TTC549 (cell line): ENCODE data around the gene PKM.
"Not testable (repeated sequence)": the region's sequence is repeated elsewhere in the genome, so short reads cannot be mapped to it uniquely, and the experiment has no call there.

Experiments
- FAIRE-seq: peaks from 2 replicates; lab custom pipeline; 2012; peaks lifted over from hg19 to GRCh38; lab: Jason Lieb, UNC

The PKM gene

DNA sequence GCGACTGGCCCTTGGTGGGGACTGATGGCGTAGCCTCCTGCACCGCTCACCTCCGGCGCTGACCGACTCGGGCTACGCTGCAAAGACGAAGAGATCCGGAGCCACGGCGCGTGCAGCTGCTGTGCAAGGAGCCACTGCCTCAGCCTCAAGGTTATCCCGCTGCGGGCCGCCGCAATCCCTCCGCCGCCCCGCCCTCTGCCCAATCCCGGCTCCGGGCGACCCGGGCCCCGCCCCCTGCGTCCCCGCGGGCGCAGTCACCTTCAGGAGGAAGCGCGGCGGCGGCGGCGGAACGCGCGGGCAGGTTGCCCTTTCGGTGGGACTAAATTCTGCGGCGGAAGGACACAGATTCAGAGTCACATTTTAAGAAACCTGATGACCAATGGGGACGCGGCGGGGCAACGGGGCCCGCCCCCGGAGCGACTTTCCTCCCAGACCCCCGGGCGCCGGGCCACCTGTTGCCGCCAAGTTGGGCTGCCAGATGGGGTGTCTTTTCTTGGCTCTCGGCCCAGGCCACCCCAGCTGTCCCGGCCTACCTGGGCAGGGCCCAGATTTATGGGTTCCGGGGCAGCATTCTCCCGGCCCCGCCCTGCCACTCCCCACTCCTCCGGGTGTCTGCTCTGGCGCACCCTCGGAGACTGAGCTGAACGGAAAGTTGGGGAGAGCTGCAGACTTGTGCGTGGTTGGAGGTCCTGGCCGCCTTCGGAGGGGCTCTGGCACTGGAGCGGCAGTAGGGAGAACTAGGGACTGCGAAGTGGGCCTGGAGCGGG lies at the start of gene PKM:
PKM (minus strand) TSS at position 125 of the 767 bp plus-strand sequence. CDS start 12,093 bp downstream, outside the sequence.
- FAIRE-seq, result no peak

DNA sequence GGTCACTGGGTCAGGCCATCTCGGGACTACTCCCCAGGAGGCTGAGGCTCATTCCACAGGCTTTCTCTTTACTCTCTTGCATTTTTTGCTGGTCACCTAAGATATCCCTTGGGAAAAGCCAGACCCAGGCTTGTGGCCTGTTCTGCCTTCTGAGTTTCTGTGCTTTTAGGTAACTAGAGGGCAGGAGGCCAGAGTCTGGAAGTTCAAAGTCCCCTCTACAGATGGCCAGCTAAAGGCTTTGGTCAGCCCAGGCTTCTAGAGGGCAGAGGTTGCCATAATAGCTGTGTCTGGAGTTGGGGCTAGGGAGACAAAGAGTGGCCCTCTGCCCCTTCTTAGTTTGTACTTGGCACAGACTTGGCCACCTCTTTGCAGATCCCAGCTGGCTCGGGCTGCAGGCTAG lies 49.8 kb upstream of the PKM start:
- FAIRE-seq, result no peak

DNA sequence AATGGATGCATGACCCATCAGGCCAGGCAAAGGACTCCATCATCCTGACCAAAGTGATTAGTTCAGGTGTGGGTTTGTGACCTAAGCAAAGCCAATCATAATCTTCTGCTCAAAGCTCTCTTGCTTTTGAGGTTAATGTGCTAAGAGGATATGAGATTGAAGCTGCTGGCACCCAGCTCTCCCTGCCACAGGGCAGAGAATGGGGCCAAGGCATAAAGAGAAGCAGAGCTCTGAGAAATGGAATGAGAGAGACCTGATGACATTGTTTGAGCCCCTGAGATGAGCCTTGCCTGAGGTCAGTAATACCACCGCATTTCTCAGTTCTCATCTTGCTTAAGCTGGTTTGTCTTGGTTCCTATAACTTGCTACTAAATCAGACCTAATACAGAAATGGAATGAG lies 47.7 kb upstream of the PKM start:
- no peak for FAIRE-seq

DNA sequence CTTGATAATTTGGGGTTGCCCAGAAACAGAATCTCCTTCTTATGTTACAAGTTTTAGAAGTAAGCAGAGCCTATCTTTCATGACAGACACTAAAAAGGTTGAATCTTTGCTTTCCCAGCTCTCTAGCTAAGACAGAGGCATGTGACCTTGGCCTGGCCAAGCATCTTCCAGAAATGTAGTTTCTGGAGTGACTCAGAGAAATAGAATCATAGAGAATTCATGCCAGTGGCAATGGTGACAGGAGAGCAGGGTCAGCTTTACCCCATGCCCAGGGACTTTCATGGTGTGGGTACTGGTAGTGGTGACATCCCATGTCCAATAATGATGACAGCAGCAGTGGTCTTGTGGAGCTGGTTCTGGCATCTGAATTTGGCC lies 45.3 kb upstream of the PKM start:
- FAIRE-seq, result no peak

DNA sequence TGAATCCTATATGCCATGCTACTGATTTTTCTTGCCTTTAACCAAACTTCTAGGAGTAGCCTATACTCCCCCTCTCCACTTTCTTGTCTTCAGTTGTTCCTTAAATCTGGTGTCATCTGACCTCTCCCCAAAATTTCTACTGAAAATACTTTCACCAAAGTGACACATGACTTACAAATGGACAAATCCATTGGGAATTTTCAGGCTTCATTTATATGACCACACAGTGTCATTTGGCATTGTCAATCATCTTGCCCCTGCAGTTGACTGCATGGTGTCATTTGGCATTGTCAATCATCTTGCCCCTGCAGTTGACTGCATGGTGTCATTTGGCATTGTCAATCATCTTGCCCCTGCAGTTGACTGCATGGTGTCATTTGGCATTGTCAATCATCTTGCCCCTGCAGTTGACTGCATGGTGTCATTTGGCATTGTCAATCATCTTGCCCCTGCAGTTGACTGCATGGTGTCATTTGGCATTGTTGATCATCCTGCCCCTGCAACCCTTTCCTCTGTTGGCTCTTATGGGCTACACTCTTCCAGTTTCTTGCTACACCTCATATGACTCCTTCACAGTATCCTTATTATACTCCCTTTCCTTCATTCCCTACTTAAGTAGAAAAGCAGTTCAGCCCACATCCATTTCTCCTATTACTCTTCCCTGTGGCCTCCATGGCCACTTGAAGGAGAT lies 44.8 kb upstream of the PKM start:
- not testable (repeated sequence) for FAIRE-seq

DNA sequence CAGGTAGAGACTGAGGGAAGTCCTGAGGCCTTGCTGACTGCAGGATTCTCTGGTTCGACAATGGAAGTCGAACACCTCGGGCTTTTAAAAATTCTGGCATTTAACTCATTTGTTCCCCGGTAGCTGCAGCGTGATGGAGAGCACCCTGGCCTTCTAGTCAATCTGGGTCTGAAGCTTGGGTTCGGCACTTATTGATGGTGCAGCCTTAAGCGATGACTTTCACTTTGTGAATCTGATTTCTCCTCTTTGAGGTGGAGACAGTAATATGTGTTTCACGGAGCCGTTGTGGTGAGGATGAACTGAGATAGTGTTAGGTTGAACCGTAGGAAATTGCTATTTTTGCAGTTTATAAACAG lies 42.0 kb upstream of the PKM start:
- no peak for FAIRE-seq

DNA sequence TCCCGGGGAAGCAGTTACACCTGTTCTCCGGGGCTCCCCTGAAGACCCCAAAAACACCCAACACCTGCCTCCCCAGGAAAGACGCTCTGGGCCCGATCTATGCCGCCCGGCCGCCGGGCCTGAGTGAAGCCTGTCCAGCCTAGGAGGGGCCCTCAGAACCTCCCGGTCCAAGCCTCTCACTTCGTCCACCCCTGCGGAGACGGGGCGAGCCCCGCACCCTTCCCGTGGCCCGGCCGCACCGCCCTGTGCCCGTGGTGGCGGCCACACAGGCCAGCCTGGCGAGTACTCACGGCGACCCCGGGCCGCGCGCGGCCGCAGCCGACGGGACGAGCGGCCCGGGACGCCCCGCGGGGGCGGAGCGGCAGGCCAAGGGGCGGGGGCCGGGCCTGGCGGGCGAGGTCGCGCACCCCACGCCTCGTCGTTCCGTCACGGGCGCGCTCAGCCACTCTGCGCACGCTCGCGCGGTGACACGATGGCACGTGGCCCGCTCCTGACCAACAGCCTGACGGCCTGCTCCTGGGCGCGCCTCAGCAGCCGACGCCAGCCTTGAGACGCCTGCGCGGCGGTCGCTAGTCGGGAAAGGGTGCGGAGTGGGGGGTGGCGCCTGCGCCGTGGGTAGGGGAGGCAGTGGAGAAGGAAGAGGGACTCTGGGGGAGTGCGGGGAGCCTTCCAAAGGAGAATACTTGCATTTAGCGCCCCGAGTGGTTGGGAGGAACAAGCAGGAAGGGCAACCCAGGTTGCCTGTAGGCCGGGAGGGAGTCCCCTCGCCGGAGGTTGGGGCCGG lies 41.4 kb upstream of the PKM start, which contains the start of gene PARP6:
PARP6 (minus strand) TSS at position 342 of the 784 bp plus-strand sequence. CDS start 5,077 bp downstream, outside the sequence.
- FAIRE-seq, result no peak

DNA sequence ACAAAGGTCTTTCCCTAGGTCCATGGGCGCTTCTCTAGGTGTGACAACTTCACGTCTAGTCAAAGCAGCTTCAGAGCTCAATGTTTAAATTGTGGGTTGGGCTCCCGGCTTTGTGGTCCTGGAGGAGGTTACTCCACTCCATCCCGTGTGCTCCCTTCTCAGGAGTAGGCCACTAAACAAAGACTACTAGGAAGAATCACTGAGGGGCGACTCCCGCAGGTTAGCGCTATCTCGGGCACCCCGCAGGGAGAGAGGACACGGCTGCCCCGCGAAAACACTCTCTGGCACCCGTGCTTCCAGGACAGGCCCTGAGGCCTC lies 40.9 kb upstream of the PKM start:
- FAIRE-seq, result no peak

DNA sequence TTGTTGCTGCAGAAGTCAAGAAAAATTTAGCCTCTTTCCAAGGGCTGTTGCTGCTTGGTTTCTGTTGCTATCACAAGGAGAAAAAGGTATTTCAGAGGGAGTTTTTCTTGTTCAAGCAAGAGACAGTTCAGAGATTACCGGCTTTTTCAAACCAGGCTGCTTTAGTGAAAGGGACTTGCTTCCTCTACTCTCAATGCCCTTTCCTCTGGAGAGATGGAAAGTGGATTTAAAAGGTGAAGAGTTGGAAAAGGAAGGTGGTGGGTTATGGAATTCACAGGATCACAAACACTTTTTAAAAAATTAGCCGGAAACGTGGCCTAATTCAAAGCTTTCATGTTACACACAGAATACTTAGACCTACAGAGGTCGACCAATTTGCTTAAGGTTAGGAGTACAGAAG lies 40.2 kb upstream of the PKM start:
- FAIRE-seq, result no peak

DNA sequence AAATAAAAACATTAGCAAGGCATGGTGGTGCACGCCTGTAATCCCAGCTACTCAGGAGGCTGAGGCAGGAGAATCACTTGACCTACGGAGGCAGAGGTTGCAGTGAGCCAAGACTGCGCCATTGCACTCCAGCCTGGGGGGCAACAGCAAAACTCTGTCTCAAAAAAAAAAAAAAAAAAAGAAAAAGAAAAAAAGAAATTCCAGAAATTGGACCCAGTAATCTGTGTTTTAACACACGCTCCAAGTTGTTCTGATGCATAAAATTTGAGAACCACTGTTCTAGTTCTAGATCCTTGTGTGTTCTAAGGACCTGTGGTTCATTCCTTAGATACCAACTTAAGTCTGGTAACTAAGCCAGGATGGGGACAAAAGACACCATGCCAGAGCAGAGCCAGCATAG lies 38.7 kb upstream of the PKM start:
- FAIRE-seq, result no peak

DNA sequence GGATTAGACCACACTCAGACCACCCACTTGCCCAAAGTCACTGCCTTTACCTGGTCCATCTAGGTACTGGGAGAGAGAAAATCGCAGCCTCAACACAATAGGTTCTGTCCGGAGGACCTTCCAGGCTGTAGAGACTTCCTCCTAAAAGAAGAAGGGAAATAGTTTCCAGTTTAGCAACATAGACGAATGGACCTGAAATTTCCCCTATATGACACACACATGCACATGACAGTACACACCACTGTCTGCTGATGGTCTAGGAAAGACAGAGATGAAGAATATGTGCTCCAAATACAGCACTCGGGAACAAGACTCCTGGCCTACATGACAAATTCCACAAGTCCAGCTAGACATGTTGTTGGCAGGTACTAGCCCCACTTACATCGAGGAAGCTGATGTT lies 34.0 kb upstream of the PKM start:
- FAIRE-seq, result no peak

DNA sequence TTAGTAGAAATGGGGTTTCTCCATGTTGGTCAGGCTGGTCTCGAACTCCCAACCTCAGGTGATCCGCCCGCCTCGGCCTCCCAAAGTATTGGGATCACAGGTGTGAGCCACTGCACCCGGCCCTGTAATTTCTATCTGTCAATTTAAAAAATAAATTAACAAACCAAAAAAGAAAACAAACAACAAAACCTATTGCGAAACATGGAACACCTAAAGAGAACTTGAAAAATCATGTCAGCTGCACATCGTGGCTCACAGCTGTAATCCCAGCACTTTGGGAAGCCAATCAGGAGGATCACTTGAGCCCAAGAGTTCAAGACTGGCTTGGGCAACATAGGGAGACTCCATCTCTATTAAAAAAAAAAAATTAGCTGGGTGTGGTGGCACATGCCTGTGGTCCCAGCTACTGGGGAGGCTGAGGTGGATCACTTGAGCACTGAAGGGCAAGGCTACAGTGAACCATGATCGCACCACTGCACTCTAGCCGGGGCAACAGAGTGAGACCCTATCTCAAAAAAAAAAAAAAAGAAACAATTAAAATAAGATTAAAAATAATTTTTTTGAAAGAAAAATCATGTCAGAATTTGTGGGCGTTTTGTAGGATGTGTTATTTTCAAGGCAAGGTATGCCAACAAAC lies 21.8 kb upstream of the PKM start:
- FAIRE-seq, result no peak

DNA sequence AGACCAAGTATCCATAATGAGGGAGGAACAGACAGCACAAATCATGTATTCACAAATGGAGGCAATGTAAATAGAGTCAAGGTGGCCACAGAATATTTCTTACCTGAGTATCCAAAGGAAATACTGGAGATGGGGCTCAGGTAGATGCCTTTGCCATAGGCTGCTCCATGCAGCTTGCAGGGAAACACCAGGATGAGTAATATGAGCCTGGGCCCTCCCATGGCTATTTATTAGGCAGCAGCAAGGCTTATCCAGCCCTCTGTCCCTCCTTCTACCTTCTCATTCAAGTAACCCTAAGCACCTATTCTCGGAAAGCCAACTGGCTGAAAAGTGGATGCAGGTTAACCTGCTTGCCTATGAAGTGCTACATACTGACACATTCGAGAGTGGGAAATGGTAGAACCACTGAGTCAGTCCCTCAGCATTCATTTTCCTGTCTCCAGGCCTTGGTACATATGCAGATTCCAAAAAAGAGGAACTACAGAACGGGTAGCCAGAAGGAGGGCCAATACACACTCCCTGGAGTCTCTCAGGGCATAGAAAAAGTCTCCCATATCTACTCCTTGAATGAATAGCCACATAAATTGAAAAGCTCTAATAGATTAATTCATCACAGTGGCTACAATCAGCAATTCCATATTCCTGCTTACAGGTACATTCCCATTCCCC lies 18.3 kb upstream of the PKM start:
- FAIRE-seq, result no peak

DNA sequence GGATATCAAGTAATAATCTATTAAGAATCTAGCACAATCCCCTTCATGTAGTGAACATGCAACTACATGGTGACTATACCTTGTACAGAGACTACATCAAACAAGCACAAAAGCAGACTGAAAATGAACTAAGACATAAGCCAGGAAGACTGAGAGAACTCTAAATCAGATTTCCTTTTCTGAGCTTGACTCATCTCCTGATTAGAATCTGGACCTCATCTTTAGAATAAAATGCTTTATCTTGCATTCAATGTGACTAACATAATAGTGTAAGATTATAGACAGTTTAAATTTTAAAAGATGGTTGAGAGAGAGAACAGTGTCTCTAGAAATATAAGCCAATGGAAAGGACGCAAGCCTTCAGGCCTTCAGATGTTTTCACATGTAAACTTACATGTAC lies 17.5 kb upstream of the PKM start:
- FAIRE-seq, result no peak

DNA sequence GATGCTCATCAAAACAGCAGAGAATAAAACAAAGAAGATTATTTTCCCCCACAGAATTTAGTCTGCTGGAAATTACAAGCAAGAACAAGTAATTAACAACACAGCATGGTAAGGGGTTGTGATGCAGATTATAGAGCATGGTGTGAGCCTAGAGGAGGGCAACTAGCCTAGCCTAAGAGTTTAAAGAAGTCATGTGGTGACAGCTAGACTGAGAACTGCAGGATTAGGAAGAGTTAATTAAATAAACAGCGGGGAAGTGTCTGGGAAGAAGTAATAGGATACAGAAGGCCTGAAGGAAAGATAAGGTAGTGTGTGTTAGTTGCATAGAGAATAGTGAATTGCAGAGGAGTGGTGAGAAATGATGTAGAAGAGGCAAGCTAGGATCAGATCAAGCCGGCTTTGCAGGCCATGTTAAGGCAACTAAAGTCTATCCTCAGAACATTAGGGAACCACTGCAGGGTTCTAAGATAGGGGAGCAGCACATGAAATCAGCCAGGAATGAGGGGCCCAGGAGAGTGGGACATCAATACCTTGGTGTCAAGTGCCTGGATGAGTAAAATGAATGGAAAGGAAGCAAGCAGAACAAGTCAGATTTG lies 11.9 kb upstream of the PKM start:
- no peak for FAIRE-seq

DNA sequence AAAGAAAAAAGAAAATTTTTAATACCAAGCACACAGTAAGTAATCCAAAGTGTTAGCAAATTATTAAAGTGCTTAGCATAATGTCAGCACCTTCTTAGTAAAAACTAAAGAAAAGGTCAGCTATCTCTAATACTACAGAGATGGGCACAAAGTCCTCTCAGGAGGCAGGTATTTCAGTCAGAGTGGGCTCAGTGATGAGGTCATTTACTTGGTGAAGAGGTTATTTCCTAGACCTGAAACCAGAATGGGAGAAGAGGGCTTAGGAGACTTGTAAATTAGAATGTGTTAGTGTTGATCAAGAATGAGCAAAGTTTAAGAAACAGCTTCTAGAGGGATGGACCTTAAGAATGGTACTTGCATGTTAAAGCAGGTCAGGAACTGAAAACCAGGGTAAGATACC lies 8.7 kb upstream of the PKM start:
- no peak for FAIRE-seq

DNA sequence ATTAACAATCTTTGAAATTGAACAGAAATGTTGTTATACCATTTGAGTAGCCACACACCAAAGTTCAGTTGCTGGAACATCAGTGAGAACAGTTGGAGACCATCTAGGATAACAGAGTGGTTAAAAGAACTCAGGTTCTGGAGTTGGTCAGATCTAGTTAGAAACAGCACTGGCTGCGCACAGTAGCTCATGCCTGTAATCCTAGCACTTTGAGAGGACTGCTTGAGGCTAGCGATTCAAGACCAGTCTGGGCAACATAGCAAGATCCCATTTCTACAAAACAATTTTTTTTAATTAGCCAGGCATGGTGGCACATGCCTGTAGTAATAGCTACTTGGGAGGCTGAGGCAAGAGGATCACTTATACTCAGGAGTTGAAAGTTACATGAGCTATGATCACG lies 7.6 kb upstream of the PKM start:
- FAIRE-seq, result no peak

DNA sequence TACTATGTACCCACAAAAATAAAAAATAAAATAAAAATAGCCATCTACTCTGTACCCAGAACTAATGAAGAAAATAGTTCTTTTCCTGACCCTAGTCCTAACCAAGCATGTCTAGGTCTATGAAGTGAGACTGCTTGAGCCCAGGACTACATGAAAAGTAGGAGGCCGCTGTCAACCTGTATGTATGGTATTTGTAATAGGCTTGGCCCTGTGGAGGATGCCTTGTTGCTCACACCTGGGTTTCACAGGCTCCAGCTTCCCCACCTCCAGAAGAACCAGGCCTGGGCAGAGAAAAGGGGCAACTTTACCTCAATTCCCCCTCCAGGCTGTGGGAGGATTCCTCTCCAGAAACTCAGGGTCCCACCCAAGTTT lies 6.8 kb upstream of the PKM start:
- FAIRE-seq, result no peak

DNA sequence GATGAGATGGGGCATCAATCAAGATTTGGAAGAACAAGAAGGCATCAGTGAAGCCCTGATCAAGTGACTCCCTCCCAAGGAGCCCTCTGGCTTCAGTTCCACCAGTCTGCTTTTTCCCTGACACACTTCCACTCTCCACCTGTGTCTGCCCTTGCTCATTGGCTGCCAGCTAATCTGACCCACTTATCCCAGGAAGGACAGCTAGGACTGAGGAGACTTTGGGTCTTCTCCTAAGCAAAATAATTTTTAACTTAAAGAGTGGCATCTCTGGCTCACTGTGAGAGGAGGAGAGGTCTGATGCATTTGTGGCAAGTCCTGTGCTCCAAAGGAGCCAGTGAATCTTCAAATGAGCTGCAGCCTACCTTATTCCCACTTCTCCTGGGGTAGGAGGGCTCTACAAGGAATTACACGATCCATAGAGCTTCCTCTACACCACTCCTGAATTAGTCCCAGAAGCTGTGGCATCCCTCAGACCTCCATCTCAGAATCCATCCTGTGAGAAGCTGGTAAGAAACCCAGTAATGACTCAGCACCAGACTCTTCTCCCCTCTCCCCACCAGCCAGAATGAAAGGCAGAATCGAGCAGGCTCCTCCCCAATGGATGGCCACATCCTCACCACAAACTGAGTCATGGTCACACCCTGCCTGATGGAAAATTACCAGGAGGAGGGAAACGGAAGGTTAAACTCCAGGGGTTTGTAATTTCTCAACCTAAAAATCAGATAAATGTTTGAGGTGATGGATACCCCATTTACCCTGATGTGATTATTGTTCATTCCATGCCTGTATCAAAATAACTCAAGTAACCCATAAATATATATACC lies 6.3 kb upstream of the PKM start:
- no peak for FAIRE-seq

DNA sequence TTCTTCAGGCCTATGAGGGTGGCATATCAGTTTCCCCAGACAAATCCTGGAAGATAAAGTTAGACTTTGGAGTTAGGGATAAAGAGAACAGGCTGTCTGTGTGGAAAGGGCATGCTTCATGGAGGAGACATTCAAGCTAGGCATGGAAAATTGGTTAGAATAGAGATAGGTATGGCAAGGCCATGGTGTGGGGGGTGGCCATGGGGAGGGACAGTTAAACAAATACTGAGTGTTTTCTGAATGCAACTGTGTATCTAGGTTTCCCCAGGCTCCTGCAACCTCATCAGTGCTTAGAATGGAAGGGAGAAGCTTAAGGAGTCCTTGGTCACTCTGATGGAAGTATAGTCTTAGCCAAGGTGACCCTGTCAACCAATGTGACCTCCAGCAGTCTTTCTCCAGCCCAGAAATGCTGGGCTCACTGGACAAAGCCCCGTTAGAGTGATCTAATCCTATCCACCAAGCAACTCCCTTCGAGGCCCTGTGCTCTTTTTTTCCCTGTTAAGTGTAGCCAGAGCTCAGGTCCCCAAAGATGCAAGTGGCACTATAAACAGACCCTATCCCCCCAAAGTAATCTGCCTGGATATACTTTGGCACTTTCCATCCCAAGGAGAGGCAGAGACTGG lies 5.5 kb upstream of the PKM start:
- FAIRE-seq, result no peak

DNA sequence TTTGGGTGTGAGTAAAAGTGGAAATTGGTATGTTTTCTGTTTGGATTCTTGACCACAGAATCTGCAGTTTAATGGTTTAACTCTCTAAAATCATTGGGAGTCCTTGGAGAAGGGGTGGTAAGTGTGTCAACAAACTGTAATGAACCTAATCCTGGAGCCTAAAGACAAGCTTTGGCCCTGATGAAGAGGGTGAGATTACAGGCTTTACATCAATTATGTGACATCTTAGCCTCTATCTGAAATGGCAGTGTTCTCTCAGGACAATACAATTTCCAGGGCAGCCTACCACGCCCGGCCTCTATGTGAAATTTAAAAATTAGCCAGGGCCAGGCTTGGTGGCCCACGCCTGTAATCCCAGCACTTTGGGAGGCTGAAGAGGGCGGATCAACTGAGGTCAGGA lies 4.3 kb upstream of the PKM start:
- FAIRE-seq, result no peak
